Breast epithelium (tissue), 3 donors: ENCODE data around the gene UCP2.

ENCODE experiments used
- POLR2A ChIP-seq: fragments of 450-650 bp; IDR thresholded peaks from one replicate; pipeline ENCODE4 v1.6.1; 2016; ENCODE audit warnings: antibody characterized with exemption, mild to moderate bottlenecking, moderate library complexity
- POLR2AphosphoS5 ChIP-seq, 3 donors: sonication (generic); formaldehyde crosslinking; IDR thresholded peaks; one replicate each; pipeline ENCODE4 v1.6.1; 2017; ENCODE audit warnings: antibody characterized with exemption in 3 of 3
- TF ChIP-seq, protein P1 (sequence below), 3 donors: fragments of 450-650 bp; IDR thresholded peaks; one replicate each; pipeline ENCODE4 v1.5.1; 2016 to 2017; ENCODE audit warnings: antibody characterized with exemption in 3 of 3, mild to moderate bottlenecking in 3 of 3, moderate library complexity in 3 of 3

DNA sequence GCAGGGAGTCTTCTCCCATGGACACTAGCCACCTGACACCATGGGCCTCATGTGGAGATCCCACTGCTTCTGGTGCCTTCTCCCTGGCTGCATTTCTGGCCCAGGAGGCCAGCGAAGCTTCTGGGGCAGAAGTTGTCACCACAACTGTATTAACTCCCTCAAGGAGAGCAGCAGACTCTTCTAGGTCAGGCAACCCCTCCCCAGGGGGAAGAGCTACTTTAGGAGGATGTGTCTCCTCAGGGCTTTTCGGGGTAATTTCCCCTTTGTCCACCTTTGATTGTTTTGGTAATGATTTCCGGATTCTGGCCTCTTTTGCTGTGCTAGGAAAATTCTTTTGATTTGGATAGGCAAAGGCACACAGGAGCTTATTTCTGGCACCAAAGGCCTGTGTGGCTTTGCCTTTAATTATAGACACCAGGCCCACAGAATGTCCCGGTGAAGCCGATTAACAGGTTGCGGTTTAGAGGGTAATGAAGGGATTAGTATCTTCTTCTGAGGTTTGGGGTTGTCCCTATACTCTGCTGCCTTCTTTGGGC is 8.9 kb upstream of the UCP2 start:
- TF ChIP-seq POLR2A (no peak), POLR2AphosphoS5 (IDR thresholded peaks at IDR 0.05) (no peak)
- TF ChIP-seq, protein P1, sequence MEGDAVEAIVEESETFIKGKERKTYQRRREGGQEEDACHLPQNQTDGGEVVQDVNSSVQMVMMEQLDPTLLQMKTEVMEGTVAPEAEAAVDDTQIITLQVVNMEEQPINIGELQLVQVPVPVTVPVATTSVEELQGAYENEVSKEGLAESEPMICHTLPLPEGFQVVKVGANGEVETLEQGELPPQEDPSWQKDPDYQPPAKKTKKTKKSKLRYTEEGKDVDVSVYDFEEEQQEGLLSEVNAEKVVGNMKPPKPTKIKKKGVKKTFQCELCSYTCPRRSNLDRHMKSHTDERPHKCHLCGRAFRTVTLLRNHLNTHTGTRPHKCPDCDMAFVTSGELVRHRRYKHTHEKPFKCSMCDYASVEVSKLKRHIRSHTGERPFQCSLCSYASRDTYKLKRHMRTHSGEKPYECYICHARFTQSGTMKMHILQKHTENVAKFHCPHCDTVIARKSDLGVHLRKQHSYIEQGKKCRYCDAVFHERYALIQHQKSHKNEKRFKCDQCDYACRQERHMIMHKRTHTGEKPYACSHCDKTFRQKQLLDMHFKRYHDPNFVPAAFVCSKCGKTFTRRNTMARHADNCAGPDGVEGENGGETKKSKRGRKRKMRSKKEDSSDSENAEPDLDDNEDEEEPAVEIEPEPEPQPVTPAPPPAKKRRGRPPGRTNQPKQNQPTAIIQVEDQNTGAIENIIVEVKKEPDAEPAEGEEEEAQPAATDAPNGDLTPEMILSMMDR (IDR thresholded peaks at IDR 0.05) = no peak
